Measurements from ENCODE around the gene PHETA1.
"Not testable (repeated sequence)": the region's sequence is repeated elsewhere in the genome, so short reads cannot be mapped to it uniquely, and the experiment has no call there.

Gene PHETA1

GRCh38 chr12:111384596-111384995 lies 15.7 kb upstream of the PHETA1 start:
- H3K36me3 ChIP-seq (replicated peaks) = no peaks in the 10 kb centered on the region
- H3K4me3 ChIP-seq (ENCODE audit: low read depth, low read length) = no peak overlapping the region
- in situ Hi-C loops (cut with HindIII; ENCODE audit: low pct_ligation_motif_present, low sequenced_read_pairs) = no loop called here
- no peak overlapping the region for H3K27ac ChIP-seq
- no peaks in the 10 kb centered on the region for H3K27me3 ChIP-seq (replicated peaks)
- no peak for TF ChIP-seq CTCF (IDR thresholded peaks at IDR 0.05; ENCODE audit: low read depth, low read length, missing control alignments)
- DNase-seq = no peak

GRCh38 chr12:111379942-111380554 lies 11.2 kb upstream of the PHETA1 start:
- in situ Hi-C loops (cut with HindIII; ENCODE audit: low pct_ligation_motif_present, low sequenced_read_pairs) = no loop called here
- no peaks in the 10 kb centered on the region for H3K27me3 ChIP-seq (replicated peaks)
- DNase-seq = no peak
- no peak overlapping the region for H3K4me3 ChIP-seq (ENCODE audit: low read depth, low read length)
- H3K36me3 ChIP-seq (replicated peaks) = no peaks in the 10 kb centered on the region
- no peak for TF ChIP-seq CTCF (IDR thresholded peaks at IDR 0.05; ENCODE audit: low read depth, low read length, missing control alignments)
- H3K27ac ChIP-seq = no peak overlapping the region

GRCh38 chr12:111377440-111377839 lies 8.5 kb upstream of the PHETA1 start:
- H3K27me3 ChIP-seq (replicated peaks) = no peaks in the 10 kb centered on the region
- TF ChIP-seq CTCF (IDR thresholded peaks at IDR 0.05; ENCODE audit: low read depth, low read length, missing control alignments) = no peak
- no peak overlapping the region for H3K27ac ChIP-seq
- H3K4me3 ChIP-seq (ENCODE audit: low read depth, low read length) = no peak overlapping the region
- DNase-seq = no peak
- in situ Hi-C loops (cut with HindIII; ENCODE audit: low pct_ligation_motif_present, low sequenced_read_pairs) = no loop called here
- no peaks in the 10 kb centered on the region for H3K36me3 ChIP-seq (replicated peaks)

GRCh38 chr12:111373231-111373630 lies 4.3 kb upstream of the PHETA1 start:
- H3K27ac ChIP-seq; H3K36me3 ChIP-seq (replicated peaks); H3K27me3 ChIP-seq (replicated peaks); H3K4me3 ChIP-seq (ENCODE audit: low read depth, low read length); DNase-seq; in situ Hi-C loops (cut with HindIII; ENCODE audit: low pct_ligation_motif_present, low sequenced_read_pairs): not testable (repeated sequence)

GRCh38 chr12:111369496-111370220 lies 763 bp upstream of the PHETA1 start:
- Histone ChIP-seq H3K4me3 (ENCODE audit: low read depth, low read length) (peak overlapping the region; percentile 82), H3K36me3 (replicated peaks) (peaks cover 4% of the 10 kb centered on the region), H3K27ac (no peak overlapping the region), H3K27me3 (replicated peaks) (no peaks in the 10 kb centered on the region)
- no peak for DNase-seq
- TF ChIP-seq CTCF (IDR thresholded peaks at IDR 0.05; ENCODE audit: low read depth, low read length, missing control alignments) = no peak
- in situ Hi-C loops (cut with HindIII; ENCODE audit: low pct_ligation_motif_present, low sequenced_read_pairs) = no loop called here

- no peak overlapping the region for H3K27ac ChIP-seq
- peaks cover 7% of the 10 kb centered on the region for H3K36me3 ChIP-seq (replicated peaks)
- in situ Hi-C loops (cut with HindIII; ENCODE audit: low pct_ligation_motif_present, low sequenced_read_pairs) = no loop called here
- no peaks in the 10 kb centered on the region for H3K27me3 ChIP-seq (replicated peaks)
- TF ChIP-seq CTCF (IDR thresholded peaks at IDR 0.05; ENCODE audit: low read depth, low read length, missing control alignments) = no peak
- no peak for DNase-seq
- peak overlapping the region; percentile 82 for H3K4me3 ChIP-seq (ENCODE audit: low read depth, low read length)
Observed at GRCh38 chr12:111368291-111368787, 556 bp downstream of the PHETA1 start.
